Mammary epithelial cell (primary cell): ENCODE measurements around the gene DDX10.

ENCODE experiments used
- CTCF ChIP-seq, 2 donors: IDR thresholded peaks in 1 of 2; conservative IDR thresholded peaks in 1 of 2; 2 replicates each; pipeline ENCODE4 v1.5.1; 2011 to 2012; ENCODE audit warnings: inconsistent platforms in 2 of 2, low read length in 2 of 2, mild to moderate bottlenecking in 2 of 2, control low read depth in 1 of 2, low read depth in 1 of 2; ENCODE audit not compliant: insufficient read depth in 1 of 2; ENCODE audit errors: extremely low read depth in 1 of 2
- EZH2 ChIP-seq: IDR thresholded peaks from 2 replicates; pipeline ENCODE4 v1.6.1; 2012; ENCODE audit warnings: low read length, inconsistent platforms, borderline replicate concordance

DNA sequence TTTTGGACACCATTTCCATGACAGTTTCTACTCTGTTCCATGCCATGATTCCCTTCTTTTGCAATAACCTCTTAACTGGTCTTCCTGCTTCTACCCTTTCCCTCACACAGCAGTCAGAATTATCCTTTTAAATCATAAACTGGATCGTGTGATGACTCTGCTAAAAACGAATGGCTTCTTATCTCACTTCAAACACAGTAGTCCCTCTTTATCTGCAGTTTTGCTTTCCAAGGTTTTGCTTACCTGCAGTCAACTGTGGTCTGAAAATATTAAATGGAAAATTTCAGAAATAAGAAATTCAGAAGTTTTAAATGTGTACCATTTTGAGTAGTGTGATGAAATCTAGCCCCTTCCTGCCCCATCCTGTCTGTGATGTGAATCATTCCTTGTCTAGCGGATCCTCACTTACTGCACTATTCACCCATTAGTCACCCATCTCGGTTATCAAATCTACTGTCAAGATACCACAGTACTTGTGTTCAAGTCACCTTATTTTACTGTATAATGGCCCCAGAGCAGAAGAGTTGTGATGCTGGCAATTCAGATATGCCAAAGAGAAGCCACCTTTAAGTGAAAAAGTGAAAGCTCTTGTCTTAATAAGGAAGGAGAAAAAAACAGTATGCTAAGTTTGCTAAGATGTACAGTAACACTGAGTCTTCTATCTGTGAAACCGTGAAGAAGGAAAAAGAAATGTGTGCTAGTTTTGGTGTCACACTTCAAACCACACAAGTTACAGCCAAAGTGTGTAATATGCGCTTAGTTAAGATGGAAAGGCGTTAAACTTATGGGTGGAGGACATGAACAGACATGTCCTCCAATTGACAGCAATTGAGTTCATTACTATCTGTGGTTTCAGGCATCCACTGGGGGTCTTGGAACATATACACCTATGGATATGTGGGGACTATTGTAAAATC lies 283.0 kb downstream of the DDX10 start:
- TF ChIP-seq CTCF (conservative IDR thresholded peaks at IDR 0.05 in 1 of 2, IDR thresholded peaks at IDR 0.05 in 1 of 2; ENCODE audit: extremely low read depth in 1 of 2, insufficient read depth in 1 of 2, low read depth in 1 of 2, low read length in 2 of 2) (no peak), EZH2 (no peak)
